Hepatocyte (in vitro differentiated cells): ENCODE results near the gene TRPM5.

Source experiments
- CTCF ChIP-seq: fragments of 200-600 bp; sonication (generic); IDR thresholded peaks from 2 replicates; pipeline ENCODE4 v1.5.1; 2016; ENCODE audit warnings: antibody characterized with exemption, mild to moderate bottlenecking; ENCODE audit not compliant: poor library complexity
- EZH2phosphoT487 ChIP-seq: fragments of 200-600 bp; sonication (generic); IDR thresholded peaks from one replicate; pipeline ENCODE4 v1.6.1; 2018; ENCODE audit warnings: antibody characterized with exemption, mild to moderate bottlenecking, low read depth, moderate library complexity; ENCODE audit not compliant: unreplicated experiment, severe bottlenecking

- no peak for TF ChIP-seq CTCF
- no peak for TF ChIP-seq EZH2phosphoT487
Measured at GRCh38 chr11:2412323-2412722, 32.0 kb downstream of the TRPM5 start.
